Upper lobe of right lung (tissue), 1 donor: ENCODE data around the gene C1orf122. TPM values are rescaled to one million over a fixed set of nuclear protein-coding genes. Genes with fewer than 3 reads are reported as not detected.

Source experiments
- ATAC-seq: fragments of 200-7000 bp; cut with Tn5 transposase; one replicate; pipeline ENCODE4 v1.9.1; 2020; ENCODE audit warnings: mild to moderate bottlenecking, moderate library complexity
- DNase-seq: peaks from one replicate; pipeline ENCODE4 v3.0.0-alpha.2; 2020
- H3K27ac ChIP-seq: fragments of 200-600 bp; one replicate; pipeline ENCODE4 v1.8.0; 2022
- H3K27me3 ChIP-seq: fragments of 200-600 bp; one replicate; pipeline ENCODE4 v1.8.0; 2022; ENCODE audit warnings: mild to moderate bottlenecking
- H3K36me3 ChIP-seq: fragments of 200-600 bp; one replicate; pipeline ENCODE4 v1.8.0; 2022
- H3K4me1 ChIP-seq: fragments of 200-600 bp; one replicate; pipeline ENCODE4 v1.8.0; 2022
- H3K4me3 ChIP-seq: fragments of 200-600 bp; one replicate; pipeline ENCODE4 v1.8.0; 2022; ENCODE audit warnings: mild to moderate bottlenecking
- H3K9me3 ChIP-seq: fragments of 200-600 bp; one replicate; pipeline ENCODE4 v1.8.0; 2022
- CTCF ChIP-seq: fragments of 200-600 bp; IDR thresholded peaks from one replicate; pipeline ENCODE4 v1.8.0; 2022; ENCODE audit warnings: antibody characterized with exemption
- intact Hi-C: fragments of 100-400 bp; cut with DNase I; formaldehyde crosslinking; loops from one replicate; pipeline ENCODE4 v1.11.0; 2022
- total RNA-seq: library from RNA; stranded (reverse); fragmentation: NEBNext Ultra II Directional; extraction: Animal tissue kit (Norgen Biotek cat#: 25700); gene quantifications from one replicate; pipeline ENCODE4 v1.2.1, GENCODE V29; 2021
- donor health status: DM: no; HTN: yes; CAD: no; lungs with severe emphysema.

Gene C1orf122
- total RNA-seq, 1 donor from 2014 or later, result 29.7 TPM

- peak; percentile 64 for ATAC-seq
- intact Hi-C loops, result no loop called here
- H3K4me1 ChIP-seq, result peaks cover 15% of the 10 kb centered on the region
- peaks cover 4% of the 10 kb centered on the region for H3K27me3 ChIP-seq
- no peak overlapping the region for H3K27ac ChIP-seq
- peak; percentile 77 for DNase-seq
- H3K9me3 ChIP-seq, result no peaks in the 10 kb centered on the region
- no peak for TF ChIP-seq CTCF
- no peak overlapping the region for H3K4me3 ChIP-seq
- H3K36me3 ChIP-seq, result peaks cover 14% of the 10 kb centered on the region
Measured at GRCh38 chr1:37795340-37796125, 12.1 kb upstream of the C1orf122 start.

GRCh38 chr1:37797750-37798345 lies 9.7 kb upstream of the C1orf122 start:
- intact Hi-C loops, result no loop called here
- H3K27ac ChIP-seq, result no peak overlapping the region
- H3K36me3 ChIP-seq, result peaks cover 32% of the 10 kb centered on the region
- TF ChIP-seq CTCF, result no peak
- no peaks in the 10 kb centered on the region for H3K27me3 ChIP-seq
- ATAC-seq, result no peak
- no peaks in the 10 kb centered on the region for H3K9me3 ChIP-seq
- no peak overlapping the region for H3K4me3 ChIP-seq
- H3K4me1 ChIP-seq, result peaks cover 15% of the 10 kb centered on the region
- peak; percentile 19 for DNase-seq

- Histone ChIP-seq H3K4me3 (no peak overlapping the region), H3K4me1 (peaks cover 15% of the 10 kb centered on the region), H3K9me3 (no peaks in the 10 kb centered on the region), H3K36me3 (peaks cover 71% of the 10 kb centered on the region), H3K27me3 (no peaks in the 10 kb centered on the region), H3K27ac (no peak overlapping the region)
- ATAC-seq (no peak), DNase-seq (no peak)
- intact Hi-C loops, result no loop called here
- TF ChIP-seq CTCF, result no peak
Measured at GRCh38 chr1:37802439-37802838, 5.2 kb upstream of the C1orf122 start.

- H3K4me3 ChIP-seq, result peak overlapping the region; percentile 94
- intact Hi-C loops, result no loop called here
- H3K9me3 ChIP-seq, result no peaks in the 10 kb centered on the region
- H3K4me1 ChIP-seq, result peaks cover 32% of the 10 kb centered on the region
- TF ChIP-seq CTCF, result no peak
- H3K27ac ChIP-seq, result peak overlapping the region; percentile 88
- no peaks in the 10 kb centered on the region for H3K27me3 ChIP-seq
- H3K36me3 ChIP-seq, result peaks cover 46% of the 10 kb centered on the region
- ATAC-seq (no peak), DNase-seq (no peak)
Measured at GRCh38 chr1:37807220-37807554, 403 bp upstream of the C1orf122 start.

GRCh38 chr1:37808369-37809319 lies 1.1 kb downstream of the C1orf122 start:
- peak; percentile 87 for ATAC-seq
- no peak for TF ChIP-seq CTCF

More at GRCh38 chr1:37808369-37809319, 1.1 kb downstream of the C1orf122 start:
- Histone ChIP-seq H3K27me3 (no peaks in the 10 kb centered on the region), H3K4me3 (peak overlapping the region; percentile 94), H3K27ac (peak overlapping the region; percentile 88), H3K36me3 (peaks cover 32% of the 10 kb centered on the region), H3K4me1 (peaks cover 32% of the 10 kb centered on the region), H3K9me3 (no peaks in the 10 kb centered on the region)
- intact Hi-C loops, result no loop called here
- peak; percentile 90 for DNase-seq
